ENCODE results near the gene HBS1L.

HBS1L gene

GRCh38 chr6:135002229-135002844 is 52.3 kb downstream of the HBS1L start:
- TF ChIP-seq SUZ12 (IDR thresholded peaks at IDR 0.05; ENCODE audit: extremely low read depth, insufficient read depth, insufficient read length) = no peak
- TF ChIP-seq ZNF274 (IDR thresholded peaks at IDR 0.05; ENCODE audit: low read depth, low read length) = no peak
- no peak for TF ChIP-seq YY1 (IDR thresholded peaks at IDR 0.05; ENCODE audit: insufficient read depth, insufficient read length)
- no peak for DNase-seq (ENCODE audit: low read depth, low spot score)
- no peak overlapping the region for H3K4me3 ChIP-seq (ENCODE audit: insufficient read length, low read depth)
- H3K4me1 ChIP-seq (ENCODE audit: insufficient read depth, insufficient read length) = no peaks in the 10 kb centered on the region
- no peaks in the 10 kb centered on the region for H3K9me3 ChIP-seq (ENCODE audit: insufficient read depth, low read length)
- peaks cover 5% of the 10 kb centered on the region for H3K36me3 ChIP-seq (ENCODE audit: insufficient read depth, insufficient read length, low read length)
- no peaks in the 10 kb centered on the region for H3K27me3 ChIP-seq (ENCODE audit: insufficient read depth, insufficient read length)
- H3K9ac ChIP-seq (ENCODE audit: insufficient read length, low read depth) = no peak overlapping the region

- H3K27me3 ChIP-seq (ENCODE audit: insufficient read depth, insufficient read length) = no peaks in the 10 kb centered on the region
- H3K4me3 ChIP-seq (ENCODE audit: insufficient read length, low read depth) = no peak overlapping the region
- H3K4me1 ChIP-seq (ENCODE audit: insufficient read depth, insufficient read length) = no peaks in the 10 kb centered on the region
- H3K9ac ChIP-seq (ENCODE audit: insufficient read length, low read depth) = no peak overlapping the region
- H3K9me3 ChIP-seq (ENCODE audit: insufficient read depth, low read length) = no peaks in the 10 kb centered on the region
- TF ChIP-seq SUZ12 (IDR thresholded peaks at IDR 0.05; ENCODE audit: extremely low read depth, insufficient read depth, insufficient read length) (no peak), ZNF274 (IDR thresholded peaks at IDR 0.05; ENCODE audit: low read depth, low read length) (no peak), YY1 (IDR thresholded peaks at IDR 0.05; ENCODE audit: insufficient read depth, insufficient read length) (no peak)
- H3K36me3 ChIP-seq (ENCODE audit: insufficient read depth, insufficient read length, low read length) = peaks cover 13% of the 10 kb centered on the region
- no peak for DNase-seq (ENCODE audit: low read depth, low spot score)
These were observed 55.5 kb downstream of the HBS1L start for GRCh38 chr6:134999107-134999506.

- H3K27me3 ChIP-seq (ENCODE audit: insufficient read depth, insufficient read length) = no peaks in the 10 kb centered on the region
- H3K4me1 ChIP-seq (ENCODE audit: insufficient read depth, insufficient read length) = no peaks in the 10 kb centered on the region
- H3K9ac ChIP-seq (ENCODE audit: insufficient read length, low read depth) = no peak overlapping the region
- H3K9me3 ChIP-seq (ENCODE audit: insufficient read depth, low read length) = no peaks in the 10 kb centered on the region
- TF ChIP-seq ZNF274 (IDR thresholded peaks at IDR 0.05; ENCODE audit: low read depth, low read length) (no peak), SUZ12 (IDR thresholded peaks at IDR 0.05; ENCODE audit: extremely low read depth, insufficient read depth, insufficient read length) (no peak), YY1 (IDR thresholded peaks at IDR 0.05; ENCODE audit: insufficient read depth, insufficient read length) (no peak)
- peaks cover 24% of the 10 kb centered on the region for H3K36me3 ChIP-seq (ENCODE audit: insufficient read depth, insufficient read length, low read length)
- no peak overlapping the region for H3K4me3 ChIP-seq (ENCODE audit: insufficient read length, low read depth)
- no peak for DNase-seq (ENCODE audit: low read depth, low spot score)
These were observed 57.3 kb downstream of the HBS1L start for GRCh38 chr6:134997133-134997995.

GRCh38 chr6:134995536-134995935 is 59.1 kb downstream of the HBS1L start:
- H3K9ac ChIP-seq (ENCODE audit: insufficient read length, low read depth) = no peak overlapping the region
- no peaks in the 10 kb centered on the region for H3K27me3 ChIP-seq (ENCODE audit: insufficient read depth, insufficient read length)
- no peaks in the 10 kb centered on the region for H3K4me1 ChIP-seq (ENCODE audit: insufficient read depth, insufficient read length)
- no peak for DNase-seq (ENCODE audit: low read depth, low spot score)
- H3K9me3 ChIP-seq (ENCODE audit: insufficient read depth, low read length) = no peaks in the 10 kb centered on the region
- TF ChIP-seq YY1 (IDR thresholded peaks at IDR 0.05; ENCODE audit: insufficient read depth, insufficient read length) = no peak
- no peak for TF ChIP-seq SUZ12 (IDR thresholded peaks at IDR 0.05; ENCODE audit: extremely low read depth, insufficient read depth, insufficient read length)
- TF ChIP-seq ZNF274 (IDR thresholded peaks at IDR 0.05; ENCODE audit: low read depth, low read length) = no peak
- H3K36me3 ChIP-seq (ENCODE audit: insufficient read depth, insufficient read length, low read length) = peaks cover 40% of the 10 kb centered on the region
- H3K4me3 ChIP-seq (ENCODE audit: insufficient read length, low read depth) = no peak overlapping the region

- H3K4me3 ChIP-seq (ENCODE audit: insufficient read length, low read depth) = no peak overlapping the region
- H3K36me3 ChIP-seq (ENCODE audit: insufficient read depth, insufficient read length, low read length) = peaks cover 40% of the 10 kb centered on the region
- TF ChIP-seq ZNF274 (IDR thresholded peaks at IDR 0.05; ENCODE audit: low read depth, low read length) (no peak), YY1 (IDR thresholded peaks at IDR 0.05; ENCODE audit: insufficient read depth, insufficient read length) (no peak), SUZ12 (IDR thresholded peaks at IDR 0.05; ENCODE audit: extremely low read depth, insufficient read depth, insufficient read length) (no peak)
These were observed 60.2 kb downstream of the HBS1L start for GRCh38 chr6:134994431-134994830.

GRCh38 chr6:134992155-134992554 is 62.5 kb downstream of the HBS1L start:
- H3K4me3 ChIP-seq (ENCODE audit: insufficient read length, low read depth) = no peak overlapping the region
- TF ChIP-seq SUZ12 (IDR thresholded peaks at IDR 0.05; ENCODE audit: extremely low read depth, insufficient read depth, insufficient read length) (no peak), ZNF274 (IDR thresholded peaks at IDR 0.05; ENCODE audit: low read depth, low read length) (no peak), YY1 (IDR thresholded peaks at IDR 0.05; ENCODE audit: insufficient read depth, insufficient read length) (no peak)
- peaks cover 36% of the 10 kb centered on the region for H3K36me3 ChIP-seq (ENCODE audit: insufficient read depth, insufficient read length, low read length)
- DNase-seq (ENCODE audit: low read depth, low spot score) = no peak
- no peaks in the 10 kb centered on the region for H3K4me1 ChIP-seq (ENCODE audit: insufficient read depth, insufficient read length)
- H3K9ac ChIP-seq (ENCODE audit: insufficient read length, low read depth) = no peak overlapping the region
- no peaks in the 10 kb centered on the region for H3K27me3 ChIP-seq (ENCODE audit: insufficient read depth, insufficient read length)
- no peaks in the 10 kb centered on the region for H3K9me3 ChIP-seq (ENCODE audit: insufficient read depth, low read length)

More at GRCh38 chr6:134994431-134994830, 60.2 kb downstream of the HBS1L start:
- H3K4me1 ChIP-seq (ENCODE audit: insufficient read depth, insufficient read length) = no peaks in the 10 kb centered on the region
- no peaks in the 10 kb centered on the region for H3K9me3 ChIP-seq (ENCODE audit: insufficient read depth, low read length)
- DNase-seq (ENCODE audit: low read depth, low spot score) = no peak
- no peak overlapping the region for H3K9ac ChIP-seq (ENCODE audit: insufficient read length, low read depth)
- no peaks in the 10 kb centered on the region for H3K27me3 ChIP-seq (ENCODE audit: insufficient read depth, insufficient read length)

- Histone ChIP-seq H3K9ac (ENCODE audit: insufficient read length, low read depth) (no peak overlapping the region), H3K4me1 (ENCODE audit: insufficient read depth, insufficient read length) (no peaks in the 10 kb centered on the region), H3K36me3 (ENCODE audit: insufficient read depth, insufficient read length, low read length) (peaks cover 38% of the 10 kb centered on the region), H3K4me3 (ENCODE audit: insufficient read length, low read depth) (no peak overlapping the region), H3K27me3 (ENCODE audit: insufficient read depth, insufficient read length) (no peaks in the 10 kb centered on the region), H3K9me3 (ENCODE audit: insufficient read depth, low read length) (no peaks in the 10 kb centered on the region)
- no peak for DNase-seq (ENCODE audit: low read depth, low spot score)
- TF ChIP-seq ZNF274 (IDR thresholded peaks at IDR 0.05; ENCODE audit: low read depth, low read length) (no peak), YY1 (IDR thresholded peaks at IDR 0.05; ENCODE audit: insufficient read depth, insufficient read length) (no peak)
These were observed 64.4 kb downstream of the HBS1L start for GRCh38 chr6:134990262-134990661.
